Measurements from ENCODE around the gene MYH9.

Gene MYH9

GRCh38 chr22:36239150-36239400 lies 148.7 kb downstream of the MYH9 start:
- H3K4me1 ChIP-seq (ENCODE audit: control insufficient read depth in 1 of 2, insufficient read depth in 2 of 2, low read length in 2 of 2) = peaks cover 31% of the 10 kb centered on the region in 2 donors
- peak overlapping the region; percentile 74 for H3K27ac ChIP-seq (ENCODE audit: low read depth, low read length)
- peaks cover 0 to 6% of the 10 kb centered on the region in 2 donors for H3K36me3 ChIP-seq (ENCODE audit: control insufficient read depth in 1 of 2, insufficient read depth in 2 of 2, low read length in 2 of 2)
- peak overlapping the region; percentile 79 to 95 for H3K4me3 ChIP-seq (ENCODE audit: low read depth in 1 of 2, low read length in 2 of 2)
- H3K9me3 ChIP-seq (ENCODE audit: control insufficient read depth in 1 of 2, low read length in 2 of 2) = no peaks in the 10 kb centered on the region
- no peaks in the 10 kb centered on the region for H3K27me3 ChIP-seq (ENCODE audit: control insufficient read depth in 1 of 2, insufficient read depth in 2 of 2, low read length in 2 of 2)
- H3K9ac ChIP-seq (ENCODE audit: low read depth in 1 of 2, low read length in 2 of 2) = peak overlapping the region; percentile 85 to 87

GRCh38 chr22:36238373-36239149 lies 149.2 kb downstream of the MYH9 start:
- Histone ChIP-seq H3K4me1 (ENCODE audit: control insufficient read depth in 1 of 2, insufficient read depth in 2 of 2, low read length in 2 of 2) (peaks cover 31% of the 10 kb centered on the region in 2 donors), H3K27me3 (ENCODE audit: control insufficient read depth in 1 of 2, insufficient read depth in 2 of 2, low read length in 2 of 2) (no peaks in the 10 kb centered on the region), H3K36me3 (ENCODE audit: control insufficient read depth in 1 of 2, insufficient read depth in 2 of 2, low read length in 2 of 2) (peaks cover 4 to 8% of the 10 kb centered on the region in 2 donors), H3K27ac (ENCODE audit: low read depth, low read length) (peak overlapping the region; percentile 74), H3K4me3 (ENCODE audit: low read depth in 1 of 2, low read length in 2 of 2) (peak overlapping the region; percentile 79 to 95), H3K9ac (ENCODE audit: low read depth in 1 of 2, low read length in 2 of 2) (peak overlapping the region; percentile 85 to 87), H3K9me3 (ENCODE audit: control insufficient read depth in 1 of 2, low read length in 2 of 2) (no peaks in the 10 kb centered on the region)

- Histone ChIP-seq H3K27ac (ENCODE audit: low read depth, low read length) (no peak overlapping the region), H3K4me3 (ENCODE audit: low read depth in 1 of 2, low read length in 2 of 2) (peak overlapping the region; percentile 79 to 95), H3K4me1 (ENCODE audit: control insufficient read depth in 1 of 2, insufficient read depth in 2 of 2, low read length in 2 of 2) (peaks cover 31 to 36% of the 10 kb centered on the region in 2 donors)
Observed at GRCh38 chr22:36237462-36238372, 150.1 kb downstream of the MYH9 start.

GRCh38 chr22:36236388-36237319 lies 151.1 kb downstream of the MYH9 start:
- H3K4me1 ChIP-seq (ENCODE audit: control insufficient read depth in 1 of 2, insufficient read depth in 2 of 2, low read length in 2 of 2) = peaks cover 31 to 36% of the 10 kb centered on the region in 2 donors
- H3K27ac ChIP-seq (ENCODE audit: low read depth, low read length) = no peak overlapping the region
- no peaks in the 10 kb centered on the region for H3K9me3 ChIP-seq (ENCODE audit: control insufficient read depth in 1 of 2, low read length in 2 of 2)
- H3K4me3 ChIP-seq (ENCODE audit: low read depth in 1 of 2, low read length in 2 of 2) = peak overlapping the region; percentile 79 to 95
- peak overlapping the region in 1 of 2 donors; percentile 85 for H3K9ac ChIP-seq (ENCODE audit: low read depth in 1 of 2, low read length in 2 of 2)
- peaks cover 13 to 23% of the 10 kb centered on the region in 2 donors for H3K36me3 ChIP-seq (ENCODE audit: control insufficient read depth in 1 of 2, insufficient read depth in 2 of 2, low read length in 2 of 2)
- H3K27me3 ChIP-seq (ENCODE audit: control insufficient read depth in 1 of 2, insufficient read depth in 2 of 2, low read length in 2 of 2) = no peaks in the 10 kb centered on the region

More at GRCh38 chr22:36237462-36238372, 150.1 kb downstream of the MYH9 start:
- Histone ChIP-seq H3K36me3 (ENCODE audit: control insufficient read depth in 1 of 2, insufficient read depth in 2 of 2, low read length in 2 of 2) (peaks cover 12 to 13% of the 10 kb centered on the region in 2 donors), H3K9me3 (ENCODE audit: control insufficient read depth in 1 of 2, low read length in 2 of 2) (no peaks in the 10 kb centered on the region), H3K27me3 (ENCODE audit: control insufficient read depth in 1 of 2, insufficient read depth in 2 of 2, low read length in 2 of 2) (no peaks in the 10 kb centered on the region), H3K9ac (ENCODE audit: low read depth in 1 of 2, low read length in 2 of 2) (peak overlapping the region; percentile 85 to 87)

- Histone ChIP-seq H3K27ac (ENCODE audit: low read depth, low read length) (no peak overlapping the region), H3K27me3 (ENCODE audit: control insufficient read depth in 1 of 2, insufficient read depth in 2 of 2, low read length in 2 of 2) (no peaks in the 10 kb centered on the region), H3K9ac (ENCODE audit: low read depth in 1 of 2, low read length in 2 of 2) (no peak overlapping the region), H3K4me1 (ENCODE audit: control insufficient read depth in 1 of 2, insufficient read depth in 2 of 2, low read length in 2 of 2) (peaks cover 31 to 36% of the 10 kb centered on the region in 2 donors), H3K9me3 (ENCODE audit: control insufficient read depth in 1 of 2, low read length in 2 of 2) (no peaks in the 10 kb centered on the region), H3K36me3 (ENCODE audit: control insufficient read depth in 1 of 2, insufficient read depth in 2 of 2, low read length in 2 of 2) (peaks cover 15 to 34% of the 10 kb centered on the region in 2 donors), H3K4me3 (ENCODE audit: low read depth in 1 of 2, low read length in 2 of 2) (no peak overlapping the region)
Observed at GRCh38 chr22:36235585-36235984, 152.2 kb downstream of the MYH9 start.

GRCh38 chr22:36234919-36235318 lies 152.8 kb downstream of the MYH9 start:
- no peak overlapping the region for H3K4me3 ChIP-seq (ENCODE audit: low read depth in 1 of 2, low read length in 2 of 2)
- H3K27me3 ChIP-seq (ENCODE audit: control insufficient read depth in 1 of 2, insufficient read depth in 2 of 2, low read length in 2 of 2) = no peaks in the 10 kb centered on the region
- H3K27ac ChIP-seq (ENCODE audit: low read depth, low read length) = no peak overlapping the region
- peaks cover 30 to 35% of the 10 kb centered on the region in 2 donors for H3K4me1 ChIP-seq (ENCODE audit: control insufficient read depth in 1 of 2, insufficient read depth in 2 of 2, low read length in 2 of 2)
- peaks cover 20 to 40% of the 10 kb centered on the region in 2 donors for H3K36me3 ChIP-seq (ENCODE audit: control insufficient read depth in 1 of 2, insufficient read depth in 2 of 2, low read length in 2 of 2)
- H3K9ac ChIP-seq (ENCODE audit: low read depth in 1 of 2, low read length in 2 of 2) = no peak overlapping the region
- H3K9me3 ChIP-seq (ENCODE audit: control insufficient read depth in 1 of 2, low read length in 2 of 2) = no peaks in the 10 kb centered on the region

- H3K4me3 ChIP-seq (ENCODE audit: low read depth in 1 of 2, low read length in 2 of 2) = no peak overlapping the region
- H3K36me3 ChIP-seq (ENCODE audit: control insufficient read depth in 1 of 2, insufficient read depth in 2 of 2, low read length in 2 of 2) = peaks cover 20 to 43% of the 10 kb centered on the region in 2 donors
- H3K27me3 ChIP-seq (ENCODE audit: control insufficient read depth in 1 of 2, insufficient read depth in 2 of 2, low read length in 2 of 2) = no peaks in the 10 kb centered on the region
- peaks cover 26 to 31% of the 10 kb centered on the region in 2 donors for H3K4me1 ChIP-seq (ENCODE audit: control insufficient read depth in 1 of 2, insufficient read depth in 2 of 2, low read length in 2 of 2)
- no peak overlapping the region for H3K27ac ChIP-seq (ENCODE audit: low read depth, low read length)
- no peak overlapping the region for H3K9ac ChIP-seq (ENCODE audit: low read depth in 1 of 2, low read length in 2 of 2)
- no peaks in the 10 kb centered on the region for H3K9me3 ChIP-seq (ENCODE audit: control insufficient read depth in 1 of 2, low read length in 2 of 2)
Observed at GRCh38 chr22:36234213-36234612, 153.6 kb downstream of the MYH9 start.

- Histone ChIP-seq H3K27me3 (ENCODE audit: control insufficient read depth in 1 of 2, insufficient read depth in 2 of 2, low read length in 2 of 2) (no peaks in the 10 kb centered on the region), H3K36me3 (ENCODE audit: control insufficient read depth in 1 of 2, insufficient read depth in 2 of 2, low read length in 2 of 2) (peaks cover 20 to 47% of the 10 kb centered on the region in 2 donors), H3K27ac (ENCODE audit: low read depth, low read length) (no peak overlapping the region), H3K4me1 (ENCODE audit: control insufficient read depth in 1 of 2, insufficient read depth in 2 of 2, low read length in 2 of 2) (peaks cover 26 to 30% of the 10 kb centered on the region in 2 donors), H3K4me3 (ENCODE audit: low read depth in 1 of 2, low read length in 2 of 2) (no peak overlapping the region), H3K9ac (ENCODE audit: low read depth in 1 of 2, low read length in 2 of 2) (no peak overlapping the region), H3K9me3 (ENCODE audit: control insufficient read depth in 1 of 2, low read length in 2 of 2) (no peaks in the 10 kb centered on the region)
Observed at GRCh38 chr22:36233796-36234195, 154.0 kb downstream of the MYH9 start.

GRCh38 chr22:36232715-36233401 lies 154.9 kb downstream of the MYH9 start:
- peaks cover 22 to 25% of the 10 kb centered on the region in 2 donors for H3K4me1 ChIP-seq (ENCODE audit: control insufficient read depth in 1 of 2, insufficient read depth in 2 of 2, low read length in 2 of 2)
- H3K36me3 ChIP-seq (ENCODE audit: control insufficient read depth in 1 of 2, insufficient read depth in 2 of 2, low read length in 2 of 2) = peaks cover 22 to 56% of the 10 kb centered on the region in 2 donors
- H3K4me3 ChIP-seq (ENCODE audit: low read depth in 1 of 2, low read length in 2 of 2) = no peak overlapping the region
- H3K9ac ChIP-seq (ENCODE audit: low read depth in 1 of 2, low read length in 2 of 2) = no peak overlapping the region
- H3K9me3 ChIP-seq (ENCODE audit: control insufficient read depth in 1 of 2, low read length in 2 of 2) = no peaks in the 10 kb centered on the region
- H3K27ac ChIP-seq (ENCODE audit: low read depth, low read length) = no peak overlapping the region
- H3K27me3 ChIP-seq (ENCODE audit: control insufficient read depth in 1 of 2, insufficient read depth in 2 of 2, low read length in 2 of 2) = no peaks in the 10 kb centered on the region

All from duodenal mucosa (tissue), 2 donors.